Heart right ventricle (tissue), 16 donors: ENCODE data around the gene FARP1. TPM values are rescaled to one million over a fixed set of nuclear protein-coding genes. Genes with fewer than 3 reads are reported as not detected.

Experiments
- ATAC-seq, 8 donors: fragments of 200-7000 bp; cut with Tn5 transposase; one replicate each; pipeline ENCODE4 v1.9.1; 2020; ENCODE audit warnings: mild to moderate bottlenecking in 8 of 8, moderate library complexity in 8 of 8, moderate number of reproducible peaks in 1 of 8
- DNase-seq, 2 donors: peaks; one replicate each; pipeline ENCODE4 v3.0.0-alpha.2; 2020
- H3K27ac ChIP-seq, 10 donors: fragments of 200-600 bp; sonication (generic) in 2 of 10; one replicate each; pipeline versions ENCODE4 v1.5.0 to v1.8.0; 2020 to 2022; ENCODE audit warnings: mild to moderate bottlenecking in 3 of 10
- H3K27me3 ChIP-seq, 7 donors: fragments of 200-600 bp; one replicate each; pipeline ENCODE4 v1.8.0; 2021 to 2022; ENCODE audit warnings: mild to moderate bottlenecking in 2 of 7
- H3K36me3 ChIP-seq, 9 donors: fragments of 200-600 bp; sonication (generic) in 1 of 9; one replicate each; pipeline versions ENCODE4 v1.5.0 to v1.8.0; 2020 to 2022; ENCODE audit warnings: mild to moderate bottlenecking in 2 of 9
- H3K4me1 ChIP-seq, 9 donors: fragments of 200-600 bp; sonication (generic) in 1 of 9; one replicate each; pipeline versions ENCODE4 v1.5.0 to v1.8.0; 2020 to 2022; ENCODE audit warnings: mild to moderate bottlenecking in 4 of 9
- H3K4me3 ChIP-seq, 10 donors: fragments of 200-600 bp; sonication (generic) in 2 of 10; one replicate each; pipeline versions ENCODE4 v1.5.0 to v1.8.0; 2020 to 2022; ENCODE audit warnings: mild to moderate bottlenecking in 7 of 10, moderate library complexity in 2 of 10
- H3K9me3 ChIP-seq, 11 donors: fragments of 200-600 bp in 10 of 11; sonication (generic) in 2 of 11; one replicate each; pipeline versions ENCODE4 v1.5.0 to v1.8.0; 2013 to 2022; ENCODE audit warnings: mild to moderate bottlenecking in 2 of 11, control low read depth in 1 of 11, moderate library complexity in 1 of 11
- CTCF ChIP-seq, 9 donors: fragments of 200-600 bp; sonication (generic) in 2 of 9; IDR thresholded peaks; one replicate each; pipeline versions ENCODE4 v1.5.0 to v1.8.0; 2021 to 2022; ENCODE audit warnings: antibody characterized with exemption in 9 of 9, mild to moderate bottlenecking in 5 of 9, moderate library complexity in 1 of 9
- WGBS, 2 donors: extraction: QIAGEN DNeasy Blood & Tissue Kit; methylation state at CpG; one replicate each; pipeline ENCODE4 v1.1.7; 2013; ENCODE audit warnings: inconsistent platforms in 1 of 2; 5-methylcytosine and 5-hydroxymethylcytosine counted together
- intact Hi-C, 10 donors: fragments of 100-400 bp; cut with DNase I; formaldehyde crosslinking; loops; one replicate each; pipeline versions ENCODE4 v1.11.1 to v1.14.2; 2022
- polyA plus RNA-seq, 2 donors: library from polyadenylated mRNA; stranded (reverse); fragments of 200-250 nt; gene quantifications; one replicate each; pipeline ENCODE4 v1.2.3, GENCODE V29; 2013
- total RNA-seq, 10 donors: library from RNA; stranded (reverse); fragmentation: NEBNext Ultra II Directional in 3 of 10; extraction: Animal tissue kit (Norgen Biotek cat#: 25700) in 3 of 10; gene quantifications; one replicate each; pipeline versions ENCODE4 v1.2.1 to v1.2.4, GENCODE V29; 2021 to 2023
- donor health status: Arrhythmogenic right ventricular cardiomyopathy.
- donor health status: ischemic (EF 13 %, LVEDD 7.1; RV severe dilation, severe dysfunction).
- donor health status: healthy with polysubstance abuse.
- donor health status: DM: no; HTN: yes; CAD: no.
- donor health status: DM: no; HTN: no; CAD: no.
- donor health status: ischemic (EF 25% LVEDD 6.9; RV normal size, moderate dysfunction).
- donor health status: ischemic (EF 25% LVEDD 5.7; RV mildly dilated, moderate dysfunction).
- donor health status: healthy.
- donor health status: DM: yes; HTN: yes; CAD: no.
- donor health status: Ischemic cardiomyopathy.
- donor health status: ischemic (EF 35%, LVEDD 5.7; RV mildly dilated, moderate dysfunction).
- donor health status: nonischemic (EF 11% LVEDD 7.7; RV severe dilation, severe dysfunction).
- donor health status: DM: yes; HTN: yes; CAD: no.
- donor health status: PGD.
- donor health status: ischemic (EF 29% LVEDD 5.4; RV normal size, mild dysfunction).
- donor health status: nonischemic (EF 23%, LVEDD 6.1; RV moderate dilation, normal function).

Gene FARP1
- total and polyA plus RNA-seq, 12 donors, result 6.9 to 72.9 (median 17.1) TPM

GRCh38 chr13:98439126-98439828 is 296.4 kb downstream of the FARP1 start:
- no peak overlapping the region for H3K4me3 ChIP-seq
- no peak overlapping the region for H3K27ac ChIP-seq
- DNase-seq (no peak), ATAC-seq (no peak)
- peaks cover 0 to 4% (median 0%) of the 10 kb centered on the region in 9 donors for H3K4me1 ChIP-seq
- intact Hi-C loops, result loop anchor here in 2 of 10 donors (10.0 kb wide), 1 partner anchor 584 kb away; no protein-coding TSS in a partner anchor
- H3K36me3 ChIP-seq, result peaks cover 0 to 68% (median 4%) of the 10 kb centered on the region in 9 donors
- no peak for TF ChIP-seq CTCF (IDR thresholded peaks at IDR 0.05)
- 93 to 94% methylated on average over 32 of the region's 32 CpGs for WGBS, 2 donors
- no peaks in the 10 kb centered on the region for H3K27me3 ChIP-seq
- H3K9me3 ChIP-seq, result no peaks in the 10 kb centered on the region

GRCh38 chr13:98439896-98440295 is 297.0 kb downstream of the FARP1 start:
- Histone ChIP-seq H3K27ac (no peak overlapping the region), H3K9me3 (no peaks in the 10 kb centered on the region), H3K4me1 (peaks cover 0 to 4% (median under 1%) of the 10 kb centered on the region in 9 donors), H3K36me3 (peaks cover 0 to 68% (median 4%) of the 10 kb centered on the region in 9 donors), H3K4me3 (no peak overlapping the region), H3K27me3 (no peaks in the 10 kb centered on the region)
- intact Hi-C loops, result loop anchor here in 5 of 10 donors (5.0 to 10.0 kb wide), 5 partner anchors 135 to 585 kb away; partner anchors contain the start of gene STK24 (in 1 of the 5)
- TF ChIP-seq CTCF (IDR thresholded peaks at IDR 0.05), result no peak
- ATAC-seq (no peak), DNase-seq (no peak)
- 89 to 94% methylated on average over 16 of the region's 16 CpGs for WGBS, 2 donors

- Histone ChIP-seq H3K27ac (no peak overlapping the region), H3K36me3 (peaks cover 0 to 64% (median 4%) of the 10 kb centered on the region in 9 donors), H3K4me3 (no peak overlapping the region), H3K9me3 (no peaks in the 10 kb centered on the region), H3K27me3 (no peaks in the 10 kb centered on the region), H3K4me1 (peaks cover 0 to 10% (median 7%) of the 10 kb centered on the region in 9 donors)
- no peak for TF ChIP-seq CTCF (IDR thresholded peaks at IDR 0.05)
- WGBS, 2 donors, result 96 to 97% methylated on average over 25 of the region's 25 CpGs
- intact Hi-C loops, result loop anchor here in 4 of 10 donors (5.0 to 10.0 kb wide), 5 partner anchors 134 to 586 kb away; partner anchors contain the start of gene STK24 (in 1 of the 4)
- ATAC-seq (no peak), DNase-seq (no peak)
Observed at GRCh38 chr13:98440390-98441055, 297.6 kb downstream of the FARP1 start.

GRCh38 chr13:98441056-98441676 is 298.3 kb downstream of the FARP1 start:
- TF ChIP-seq CTCF (IDR thresholded peaks at IDR 0.05), result no peak
- DNase-seq, result no peak

More at GRCh38 chr13:98441056-98441676, 298.3 kb downstream of the FARP1 start:
- WGBS, 2 donors, result 88 to 90% methylated on average over 21 of the region's 21 CpGs
- no peak for ATAC-seq
- H3K27ac ChIP-seq, result no peak overlapping the region
- H3K36me3 ChIP-seq, result peaks cover 0 to 61% (median 4%) of the 10 kb centered on the region in 9 donors
- H3K27me3 ChIP-seq, result no peaks in the 10 kb centered on the region
- no peaks in the 10 kb centered on the region for H3K9me3 ChIP-seq
- peaks cover 0 to 12% (median 8%) of the 10 kb centered on the region in 9 donors for H3K4me1 ChIP-seq
- intact Hi-C loops, result loop anchor here in 4 of 10 donors (5.0 to 10.0 kb wide), 5 partner anchors 134 to 586 kb away; partner anchors contain the start of gene STK24 (in 1 of the 4)
- no peak overlapping the region for H3K4me3 ChIP-seq
